Natural killer cell (primary cell): Measurements from ENCODE around the gene KRT7. TPM values are rescaled to one million over a fixed set of nuclear protein-coding genes. Genes with fewer than 3 reads are reported as not detected.
"Not testable (repeated sequence)": the region's sequence is repeated elsewhere in the genome, so short reads cannot be mapped to it uniquely, and the experiment has no call there.

ENCODE experiments used
- ATAC-seq, 3 donors: fragments of 150-1000 bp in 2 of 3; fragments of 200-7000 bp in 1 of 3; cut with Tn5 transposase; 1 replicate in 1 of 3; 2 replicates in 2 of 3; pipeline ENCODE4 v1.10.0; 2021; ENCODE audit warnings: mild to moderate bottlenecking in 2 of 3, moderate library complexity in 2 of 3
- DNase-seq, 2 donors: peaks; one replicate each; pipeline versions ENCODE4 v3.0.0 to v3.0.0-alpha.2; 2013 to 2021; ENCODE audit warnings: mixed read lengths in 1 of 2
- H3K27ac ChIP-seq: one replicate; pipeline ENCODE4 v1.5.1; 2013; ENCODE audit warnings: mild to moderate bottlenecking, low read length
- H3K27me3 ChIP-seq: one replicate; pipeline ENCODE4 v1.6.1; 2013; ENCODE audit warnings: low read length; ENCODE audit not compliant: control insufficient read depth, insufficient read depth
- H3K36me3 ChIP-seq: one replicate; pipeline ENCODE4 v1.6.1; 2013; ENCODE audit warnings: low read length; ENCODE audit not compliant: control insufficient read depth, insufficient read depth
- H3K4me1 ChIP-seq: one replicate; pipeline ENCODE4 v1.6.1; 2013; ENCODE audit warnings: low read length; ENCODE audit not compliant: control insufficient read depth, insufficient read depth
- H3K4me3 ChIP-seq: one replicate; pipeline ENCODE4 v1.5.1; 2013; ENCODE audit warnings: low read length
- H3K9me3 ChIP-seq: one replicate; pipeline ENCODE4 v1.6.1; 2013; ENCODE audit warnings: low read length; ENCODE audit not compliant: control insufficient read depth, insufficient read depth
- H3K27ac Mint-ChIP-seq, 2 donors: one replicate each; pipeline ENCODE4 v1.8.0; 2022; ENCODE audit warnings: mild to moderate bottlenecking in 2 of 2, mixed read lengths in 2 of 2, moderate library complexity in 1 of 2
- H3K27me3 Mint-ChIP-seq, 2 donors: one replicate each; pipeline ENCODE4 v1.8.0; 2022; ENCODE audit warnings: low read depth in 2 of 2, mixed read lengths in 2 of 2
- H3K36me3 Mint-ChIP-seq: one replicate; pipeline ENCODE4 v1.8.0; 2022; ENCODE audit warnings: mixed read lengths
- H3K4me1 Mint-ChIP-seq, 2 donors: one replicate each; pipeline ENCODE4 v1.8.0; 2022; ENCODE audit warnings: mixed read lengths in 2 of 2
- H3K4me3 Mint-ChIP-seq: one replicate; pipeline ENCODE4 v1.8.0; 2022; ENCODE audit warnings: mild to moderate bottlenecking, moderate library complexity, mixed read lengths
- H3K9me3 Mint-ChIP-seq, 2 donors: one replicate each; pipeline ENCODE4 v1.8.0; 2022; ENCODE audit warnings: mixed read lengths in 2 of 2
- CTCF ChIP-seq: fragments of 200-600 bp; IDR thresholded peaks from one replicate; pipeline ENCODE4 v1.8.0; 2022; ENCODE audit warnings: antibody characterized with exemption
- WGBS: methylation state at CpG from one replicate; pipeline ENCODE4 v1.1.7; 2013; ENCODE audit warnings: missing lambda C conversion rate; ENCODE audit not compliant: insufficient coverage; 5-methylcytosine and 5-hydroxymethylcytosine counted together
- intact Hi-C: fragments of 100-400 bp; cut with micrococcal nuclease; formaldehyde crosslinking; loops from one replicate; pipeline ENCODE4 v1.14.2; 2022
- total RNA-seq, 4 donors: library from RNA; stranded (reverse); fragments of 120-200 nt in 1 of 4; gene quantifications; one replicate each; pipeline versions ENCODE4 v1.2.3 to v1.2.4, GENCODE V29; 2013 to 2022

Gene KRT7
- total RNA-seq, 3 donors from 2014 or later (not counting 1 experiment from before 2014, with no cell fraction given): 0.54 TPM; not detected in 2

GRCh38 chr12:52257074-52257551, 24.1 kb downstream of the KRT7 start:
- H3K27me3 Mint-ChIP-seq: peaks cover 57 to 58% of the 10 kb centered on the region in 2 donors

GRCh38 chr12:52257922-52258321, 24.9 kb downstream of the KRT7 start:
- H3K4me3 ChIP-seq, H3K36me3 ChIP-seq, DNase-seq, H3K27ac ChIP-seq, H3K4me1 ChIP-seq, H3K9me3 Mint-ChIP-seq, H3K4me3 Mint-ChIP-seq, H3K36me3 Mint-ChIP-seq, H3K27ac Mint-ChIP-seq, H3K9me3 ChIP-seq, intact Hi-C loops: not testable (repeated sequence)
- peaks cover 58 to 60% of the 10 kb centered on the region in 2 donors for H3K27me3 Mint-ChIP-seq
- peaks cover 23% of the 10 kb centered on the region for H3K27me3 ChIP-seq
- peak in 1 of 3 donors; percentile 12 for ATAC-seq
- H3K4me1 Mint-ChIP-seq: peaks cover 11 to 13% of the 10 kb centered on the region in 2 donors
- WGBS: 52% methylated on average over 13 of the region's 13 CpGs

More at GRCh38 chr12:52257074-52257551, 24.1 kb downstream of the KRT7 start:
- no peak for ATAC-seq
- Histone ChIP-seq H3K36me3 (no peaks in the 10 kb centered on the region), H3K27ac (no peak overlapping the region), H3K27me3 (peaks cover 23% of the 10 kb centered on the region), H3K9me3 (no peaks in the 10 kb centered on the region), H3K4me1 (peaks cover 3% of the 10 kb centered on the region), H3K4me3 (no peak overlapping the region)
- no peak for TF ChIP-seq CTCF
- Mint-ChIP-seq H3K36me3 (no peaks in the 10 kb centered on the region), H3K4me1 (peaks cover 11 to 13% of the 10 kb centered on the region in 2 donors), H3K27ac (no peak overlapping the region), H3K4me3 (no peak overlapping the region), H3K9me3 (no peaks in the 10 kb centered on the region)
- no peak for DNase-seq
- intact Hi-C loops: no loop called here
- 84% methylated on average over 4 of the region's 4 CpGs for WGBS

- H3K4me3 Mint-ChIP-seq: no peak overlapping the region
- no peaks in the 10 kb centered on the region for H3K9me3 Mint-ChIP-seq
- no peaks in the 10 kb centered on the region for H3K9me3 ChIP-seq
- WGBS: 8% methylated on average over 72 of the region's 72 CpGs
- no peaks in the 10 kb centered on the region for H3K36me3 ChIP-seq
- peaks cover 3% of the 10 kb centered on the region for H3K4me1 ChIP-seq
- no peaks in the 10 kb centered on the region for H3K36me3 Mint-ChIP-seq
- peaks cover 23% of the 10 kb centered on the region for H3K27me3 ChIP-seq
- ATAC-seq (peak in 2 of 3 donors; percentile 15 to 67), DNase-seq (no peak)
- no peak overlapping the region for H3K27ac ChIP-seq
- H3K27me3 Mint-ChIP-seq: peaks cover 58 to 60% of the 10 kb centered on the region in 2 donors
- H3K27ac Mint-ChIP-seq: no peak overlapping the region
- H3K4me1 Mint-ChIP-seq: peaks cover 11 to 13% of the 10 kb centered on the region in 2 donors
- intact Hi-C loops: no loop called here
- H3K4me3 ChIP-seq: no peak overlapping the region
- TF ChIP-seq CTCF: no peak
These were observed 25.4 kb downstream of the KRT7 start for GRCh38 chr12:52258335-52258901.

GRCh38 chr12:52259657-52260243, 26.7 kb downstream of the KRT7 start:
- peaks cover 17% of the 10 kb centered on the region for H3K27me3 ChIP-seq
- H3K9me3 Mint-ChIP-seq: no peaks in the 10 kb centered on the region
- intact Hi-C loops: no loop called here
- no peaks in the 10 kb centered on the region for H3K36me3 Mint-ChIP-seq
- H3K4me1 Mint-ChIP-seq: peaks cover 11 to 13% of the 10 kb centered on the region in 2 donors
- no peak overlapping the region for H3K27ac ChIP-seq
- H3K9me3 ChIP-seq: no peaks in the 10 kb centered on the region
- no peak overlapping the region for H3K4me3 ChIP-seq
- DNase-seq (no peak), ATAC-seq (no peak)
- peaks cover 3% of the 10 kb centered on the region for H3K4me1 ChIP-seq
- H3K4me3 Mint-ChIP-seq: peak overlapping the region; percentile 13
- H3K27ac Mint-ChIP-seq: no peak overlapping the region
- H3K27me3 Mint-ChIP-seq: peaks cover 60 to 63% of the 10 kb centered on the region in 2 donors
- TF ChIP-seq CTCF: no peak
- 41% methylated on average over 6 of the region's 6 CpGs for WGBS
- H3K36me3 ChIP-seq: no peaks in the 10 kb centered on the region
